ENCODE measurements around the gene LPAR2.

Gene LPAR2

DNA sequence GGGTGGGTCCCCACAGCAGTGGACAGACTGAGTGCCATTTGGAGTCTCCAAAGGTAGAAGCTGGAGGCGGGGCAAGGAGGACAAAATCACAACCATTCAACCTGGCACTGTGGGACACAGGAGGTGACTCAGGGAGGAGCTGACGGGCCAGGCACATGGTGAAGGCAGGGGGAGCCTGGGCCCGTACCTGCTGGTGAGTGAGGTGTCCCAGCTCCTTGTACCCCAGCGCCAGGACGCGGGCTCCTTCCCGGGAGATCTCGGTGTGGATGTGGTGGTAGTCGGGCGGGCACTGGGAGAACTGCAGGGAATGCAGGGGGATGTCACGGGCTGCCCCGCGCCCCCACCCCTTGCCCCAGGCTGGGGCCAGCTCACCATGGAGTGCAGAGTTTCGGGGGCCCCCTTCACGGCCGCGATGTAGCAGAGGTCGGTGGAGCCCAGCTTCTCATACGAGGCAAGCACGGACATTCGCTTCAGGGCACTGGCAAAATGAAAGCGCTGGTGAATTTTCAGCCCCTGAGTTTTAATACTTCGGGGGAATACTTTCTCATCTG is 25.7 kb upstream of the LPAR2 start:
- DNase-seq (ENCODE audit: low spot score), result no peak

DNA sequence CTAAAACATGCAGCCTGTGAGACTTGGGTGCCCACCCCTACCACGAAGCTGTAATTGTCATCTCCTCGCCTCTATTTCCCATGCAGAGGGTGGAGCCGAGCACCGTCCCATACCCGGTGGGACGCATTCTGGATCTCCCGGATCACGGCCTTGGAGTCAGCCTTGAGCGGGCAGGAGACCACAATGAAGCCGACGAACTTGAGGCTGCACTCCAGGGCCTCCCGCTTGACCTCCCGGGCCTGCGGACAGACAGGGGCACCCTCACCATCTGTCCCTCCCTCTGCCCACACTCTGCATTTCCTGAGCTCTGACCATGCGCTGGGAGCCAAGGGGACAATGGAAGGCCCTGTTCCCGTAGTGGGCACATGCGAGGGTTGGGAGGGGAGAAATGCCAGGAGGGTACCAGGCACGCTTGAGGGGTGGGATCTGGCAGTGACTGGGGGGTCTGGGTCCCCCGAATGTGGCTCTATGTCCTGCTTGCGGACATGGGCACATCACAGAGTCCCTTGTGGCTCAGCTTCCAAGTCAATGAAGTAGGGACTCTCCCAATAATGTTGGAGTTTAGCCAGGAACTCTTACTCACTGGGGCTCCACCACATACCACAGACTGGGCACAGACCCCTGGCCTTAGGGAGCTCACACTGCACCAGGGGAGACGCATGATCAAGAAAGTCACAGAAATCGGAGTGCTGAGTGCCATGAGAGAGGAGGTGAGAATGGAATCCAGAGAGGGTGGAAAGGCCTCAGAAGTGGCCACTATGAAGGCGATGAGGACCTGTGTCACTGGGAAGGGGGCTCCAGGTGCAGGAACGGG is 24.7 kb upstream of the LPAR2 start:
- no peak for DNase-seq (ENCODE audit: low spot score)

DNA sequence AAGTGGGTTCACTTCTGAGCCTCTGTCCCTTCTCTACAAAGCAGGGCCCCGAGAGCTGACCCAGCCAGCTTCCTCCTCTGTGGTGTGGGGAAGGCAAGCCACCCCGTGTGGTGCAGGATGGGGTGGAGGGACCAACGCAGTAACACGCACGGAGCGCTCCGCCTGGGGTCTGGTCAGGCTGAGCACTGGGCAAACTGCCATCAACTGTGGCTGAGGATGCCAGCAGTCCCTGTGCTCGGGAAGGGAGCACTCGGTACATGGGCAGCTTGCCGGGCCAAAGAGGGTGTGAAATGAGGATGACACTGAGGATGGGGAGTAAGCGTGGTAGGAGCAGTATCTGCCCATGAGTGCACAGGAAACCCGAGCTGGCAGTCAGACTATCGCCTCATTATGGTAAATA is 23.1 kb upstream of the LPAR2 start:
- no peak for DNase-seq (ENCODE audit: low spot score)

DNA sequence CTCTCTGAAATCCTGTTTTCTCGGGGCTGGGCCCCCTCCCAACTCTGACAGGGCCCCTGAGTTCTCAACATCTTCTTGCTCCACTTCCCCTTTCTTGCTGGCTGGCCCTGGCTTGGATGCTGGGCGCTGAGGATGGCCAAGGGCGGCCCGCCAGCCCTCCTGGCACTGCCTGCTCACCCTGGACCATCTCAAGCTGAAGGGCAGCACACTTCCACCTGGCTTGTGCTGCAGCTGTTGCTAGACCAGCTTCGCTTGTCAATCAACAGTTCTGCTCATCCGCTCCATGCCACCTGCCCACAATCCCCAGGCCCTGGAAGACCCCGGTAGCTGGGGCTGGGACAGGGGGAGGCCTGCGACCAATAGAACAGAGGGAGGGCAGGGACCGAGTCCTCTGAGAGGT is 22.3 kb upstream of the LPAR2 start:
- DNase-seq (ENCODE audit: low spot score), result no peak

DNA sequence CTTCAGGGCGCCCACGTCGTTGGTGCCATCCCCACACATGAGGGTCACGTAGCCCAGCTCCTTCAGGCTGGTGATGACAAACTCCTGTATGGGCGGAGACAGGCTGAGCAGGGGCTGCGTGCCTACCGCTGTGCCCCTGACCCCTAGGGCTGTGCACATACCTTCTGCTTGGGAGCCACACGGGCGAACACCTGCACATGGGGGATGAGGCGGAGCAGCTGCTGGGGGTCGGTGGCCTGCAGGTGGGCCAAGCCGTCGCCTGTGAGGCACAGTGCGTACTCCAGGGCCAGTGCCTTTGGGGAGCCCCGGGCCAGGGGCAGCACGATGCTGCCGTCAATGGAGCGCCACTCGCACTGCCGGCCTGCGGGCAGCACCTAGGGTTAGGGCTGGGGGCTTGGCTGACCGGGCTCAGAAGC is 21.6 kb upstream of the LPAR2 start:
- no peak for DNase-seq (ENCODE audit: low spot score)

DNA sequence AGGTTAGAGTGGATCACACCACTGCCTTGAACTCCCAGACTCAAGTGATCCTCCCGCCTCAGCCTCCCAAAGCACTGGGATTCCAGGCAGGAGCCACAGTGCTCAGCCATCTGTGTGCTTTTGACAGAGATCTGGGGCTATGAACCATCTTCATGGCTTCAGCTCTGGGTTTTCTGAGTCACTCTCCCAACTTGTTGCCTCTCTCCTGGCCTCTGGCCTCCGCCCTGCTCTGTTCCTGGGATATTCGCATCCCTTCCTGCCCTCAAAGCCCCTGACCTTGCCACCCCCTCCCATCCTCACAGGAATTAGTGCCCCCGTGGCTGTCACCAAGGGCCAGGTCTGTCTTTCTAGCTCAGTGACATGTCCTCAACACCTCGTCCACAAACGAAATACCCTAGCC is 21.1 kb upstream of the LPAR2 start:
- DNase-seq (ENCODE audit: low spot score), result no peak

DNA sequence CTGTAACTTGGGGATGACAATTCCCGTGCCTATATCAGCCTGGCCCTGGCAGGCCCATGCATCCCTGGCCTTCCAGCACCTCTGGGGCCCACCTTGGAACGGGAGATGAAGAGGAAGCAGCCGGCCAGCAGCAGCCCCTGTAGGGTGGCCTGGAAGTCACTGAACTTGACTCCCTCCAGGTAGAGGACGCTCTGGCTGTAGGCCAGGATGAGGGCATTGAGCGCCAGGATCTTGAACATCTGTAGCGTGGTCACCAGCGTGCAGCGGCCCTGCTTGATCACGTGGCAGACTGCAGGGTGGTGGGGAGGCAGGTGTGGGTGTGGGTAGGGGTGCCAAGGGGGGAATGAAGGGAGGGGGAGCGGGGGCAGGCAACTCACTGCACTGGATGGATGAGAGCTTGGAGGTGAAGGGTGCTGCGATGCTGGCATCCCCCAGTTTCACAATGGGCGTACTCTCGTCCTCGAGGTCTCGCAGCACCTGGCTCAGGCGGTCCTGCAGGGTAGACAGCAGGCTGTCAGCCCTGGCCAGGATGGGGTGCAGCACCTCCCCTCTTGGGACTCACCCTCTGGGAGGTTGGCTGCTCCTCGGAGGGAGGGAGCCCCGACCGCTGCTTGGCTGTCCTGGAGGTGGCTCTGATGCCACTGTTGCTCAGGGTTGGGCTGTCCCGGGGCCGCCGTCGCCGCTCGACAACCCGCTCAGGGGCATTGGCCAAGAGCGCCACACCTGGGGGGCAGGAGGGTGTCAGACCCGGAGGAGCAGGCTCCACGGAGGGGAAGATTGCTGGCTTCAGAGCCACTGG is 19.2 kb upstream of the LPAR2 start:
- no peak for DNase-seq (ENCODE audit: low spot score)

DNA sequence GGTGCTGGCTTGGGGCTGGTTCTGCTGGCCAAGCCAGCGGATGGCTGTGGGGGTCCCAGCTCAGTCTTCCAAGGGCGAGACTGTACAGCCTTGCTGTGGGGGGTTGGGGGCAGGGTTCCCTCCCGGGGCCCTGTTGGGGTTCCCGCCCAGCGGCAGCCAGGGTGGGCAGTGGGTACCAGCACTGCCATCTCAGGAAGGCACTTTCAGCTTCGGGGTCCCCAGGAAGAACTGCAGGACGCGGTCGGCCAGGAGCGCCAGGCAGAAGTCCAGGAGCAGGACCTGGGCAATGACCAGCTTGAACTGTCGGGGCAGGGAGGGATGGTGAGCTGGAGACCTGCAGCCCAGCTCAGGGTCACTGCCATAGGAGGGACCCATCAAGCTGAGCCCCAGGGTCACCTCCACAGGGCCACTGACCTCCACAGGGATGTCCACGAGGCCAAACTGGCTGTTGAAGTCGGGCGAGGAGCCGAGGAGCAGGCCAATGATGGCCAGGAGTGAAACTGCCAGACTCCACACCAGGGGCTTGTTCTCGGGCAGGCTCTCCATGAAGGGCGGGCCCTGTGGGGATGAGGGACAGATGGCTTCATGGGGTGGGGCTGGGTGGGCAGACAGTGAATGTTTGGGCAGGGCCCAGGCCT is 17.3 kb upstream of the LPAR2 start:
- no peak for DNase-seq (ENCODE audit: low spot score)

DNA sequence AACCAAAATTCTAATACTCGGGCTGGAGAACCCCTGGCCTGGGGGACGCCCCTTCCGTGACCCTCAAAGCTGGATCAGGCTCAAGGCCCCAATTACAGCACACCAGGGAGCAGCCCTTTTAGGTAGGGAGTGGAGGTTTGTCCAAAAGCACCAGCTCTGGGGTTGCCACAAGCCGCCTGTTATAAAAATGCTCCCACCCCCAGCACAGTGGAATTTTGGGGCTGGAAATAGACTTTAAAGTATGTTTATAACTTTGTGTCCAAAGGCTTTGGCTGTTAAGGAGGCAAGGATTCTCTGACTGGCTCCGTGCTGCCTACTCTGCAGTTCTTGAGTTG is 16.0 kb upstream of the LPAR2 start:
- no peak for DNase-seq (ENCODE audit: low spot score)

DNA sequence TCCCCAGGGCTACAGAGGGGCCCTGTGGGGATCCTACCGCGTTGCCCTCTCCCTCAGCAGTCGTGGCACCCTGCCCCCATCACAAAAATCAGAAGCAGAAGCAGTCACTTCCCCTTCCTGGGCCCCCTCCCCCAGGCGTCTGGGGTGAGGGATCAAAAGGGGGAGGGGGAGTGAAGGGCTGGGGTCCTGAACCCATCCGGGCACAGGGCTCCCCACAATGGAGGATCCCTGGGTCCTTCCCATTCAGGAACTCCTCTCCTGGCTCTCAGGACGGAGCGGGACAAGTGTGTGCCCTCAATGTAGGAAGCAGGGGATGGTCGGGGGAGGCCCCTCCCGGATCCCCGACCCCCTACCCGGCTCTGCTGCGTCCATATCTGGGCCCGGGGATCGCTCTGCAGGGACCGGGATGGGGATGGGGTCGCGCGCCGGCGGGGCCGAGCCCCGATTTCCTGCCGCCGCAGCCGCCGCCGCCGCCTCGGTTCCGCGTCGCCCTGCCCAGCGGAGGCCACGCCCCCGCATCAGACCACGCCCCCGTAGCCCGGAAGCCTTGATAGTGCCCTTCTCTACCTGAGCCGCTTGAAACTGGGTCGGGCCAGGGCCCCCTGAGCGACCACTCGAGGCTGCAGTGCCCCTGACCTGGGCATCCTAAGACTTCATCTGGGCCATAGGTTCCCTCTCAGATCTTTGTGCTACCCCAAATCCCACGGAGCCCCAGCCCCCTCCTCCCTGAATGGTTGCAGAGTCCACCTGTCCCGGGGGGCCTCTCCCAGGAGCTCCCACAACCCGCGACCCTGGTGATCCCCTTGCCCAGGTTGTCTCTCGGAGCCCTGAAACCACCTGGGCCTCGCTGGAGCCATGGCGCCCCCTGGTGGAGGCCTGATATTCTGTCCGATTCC is 15.4 kb upstream of the LPAR2 start, which contains the start of gene GMIP:
GMIP (minus strand) TSS at position 500 of the 896 bp plus-strand sequence; CDS start at position 372, 128 bp downstream.
- peak; percentile 96 for DNase-seq (ENCODE audit: low spot score)

DNA sequence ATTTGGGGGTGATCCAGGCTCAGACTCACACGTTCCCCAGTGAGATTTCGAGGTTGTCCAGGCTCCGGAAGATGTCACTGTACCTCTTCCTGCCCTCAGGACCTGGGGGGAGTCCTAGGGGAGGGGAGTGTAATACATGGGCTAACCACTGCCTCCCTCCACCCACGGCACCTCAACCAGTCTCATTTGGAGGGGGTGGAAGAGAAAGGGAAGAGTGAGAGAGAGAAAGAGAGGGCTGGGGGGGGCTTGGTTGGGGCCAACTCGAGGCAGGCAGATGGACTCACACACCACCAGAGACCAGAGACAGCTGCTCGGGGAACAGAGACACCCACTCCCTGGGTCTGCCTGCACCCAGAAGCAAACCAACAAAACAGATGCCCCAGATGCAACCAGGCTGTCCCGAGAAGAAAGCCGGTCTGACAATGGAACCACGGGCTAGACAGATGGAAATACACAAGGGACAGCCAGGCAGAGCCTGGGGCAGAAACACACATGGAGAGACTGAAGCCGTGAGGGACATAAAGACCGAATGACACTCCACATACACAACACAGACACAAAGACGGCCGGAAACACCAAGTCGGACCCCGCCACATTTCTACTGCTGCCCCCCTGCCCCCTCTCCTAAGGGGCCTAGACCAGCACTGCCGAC is 14.6 kb upstream of the LPAR2 start:
- peak; percentile 30 for DNase-seq (ENCODE audit: low spot score)

DNA sequence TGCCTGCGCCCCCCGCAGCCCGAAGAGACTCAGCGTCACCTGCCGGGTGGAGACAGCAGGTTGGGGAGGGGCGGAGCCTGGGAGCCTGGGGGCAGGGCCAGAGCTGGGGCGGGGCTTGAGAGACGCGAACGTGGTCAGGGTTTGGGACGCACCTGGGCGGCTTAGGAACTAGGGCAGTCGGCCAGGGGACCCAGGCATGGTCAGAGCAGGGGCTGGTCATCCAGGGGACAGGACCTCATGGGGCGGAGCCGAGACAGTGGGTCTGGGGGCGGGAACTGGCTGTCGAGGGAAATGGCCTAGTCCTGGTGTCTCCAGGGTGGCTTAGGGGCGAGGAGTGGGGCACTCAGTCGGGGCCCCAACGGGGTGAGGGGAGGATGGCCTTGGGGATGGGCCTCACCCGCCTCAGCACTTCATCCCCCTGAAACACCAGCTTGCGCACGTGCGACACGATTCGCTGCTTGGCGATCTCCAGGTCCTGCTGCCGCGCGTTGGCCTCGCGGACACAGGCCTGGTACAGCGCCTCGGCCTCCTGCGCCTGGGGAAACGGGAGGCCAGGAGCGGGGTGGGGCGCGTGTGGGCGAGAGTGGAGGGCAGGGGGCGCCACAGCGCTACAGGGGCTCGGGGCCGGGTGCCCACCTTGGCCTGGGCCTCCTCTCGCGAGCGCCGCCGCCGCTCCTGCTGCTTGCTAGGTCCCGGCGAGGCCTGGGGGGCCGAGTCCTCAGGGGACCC is 9.7 kb upstream of the LPAR2 start:
- no peak for DNase-seq (ENCODE audit: low spot score)

DNA sequence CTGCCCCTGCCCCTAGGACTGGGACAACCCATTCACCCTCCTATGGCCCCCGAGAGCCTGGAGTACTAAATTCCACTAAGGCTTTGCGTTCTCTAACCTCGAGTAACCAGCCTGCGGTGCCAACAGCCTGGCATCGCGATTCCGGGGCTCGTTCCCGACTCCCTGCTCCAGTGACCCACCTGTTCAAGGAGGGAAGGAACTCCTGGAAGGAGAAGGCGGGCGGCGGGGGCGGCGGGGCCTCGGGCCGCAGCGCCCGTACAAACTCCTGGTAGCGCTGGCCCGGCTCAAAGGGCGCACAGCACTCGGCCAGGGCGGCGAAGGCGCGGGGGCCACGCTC is 9.1 kb upstream of the LPAR2 start:
- DNase-seq (ENCODE audit: low spot score), result no peak

DNA sequence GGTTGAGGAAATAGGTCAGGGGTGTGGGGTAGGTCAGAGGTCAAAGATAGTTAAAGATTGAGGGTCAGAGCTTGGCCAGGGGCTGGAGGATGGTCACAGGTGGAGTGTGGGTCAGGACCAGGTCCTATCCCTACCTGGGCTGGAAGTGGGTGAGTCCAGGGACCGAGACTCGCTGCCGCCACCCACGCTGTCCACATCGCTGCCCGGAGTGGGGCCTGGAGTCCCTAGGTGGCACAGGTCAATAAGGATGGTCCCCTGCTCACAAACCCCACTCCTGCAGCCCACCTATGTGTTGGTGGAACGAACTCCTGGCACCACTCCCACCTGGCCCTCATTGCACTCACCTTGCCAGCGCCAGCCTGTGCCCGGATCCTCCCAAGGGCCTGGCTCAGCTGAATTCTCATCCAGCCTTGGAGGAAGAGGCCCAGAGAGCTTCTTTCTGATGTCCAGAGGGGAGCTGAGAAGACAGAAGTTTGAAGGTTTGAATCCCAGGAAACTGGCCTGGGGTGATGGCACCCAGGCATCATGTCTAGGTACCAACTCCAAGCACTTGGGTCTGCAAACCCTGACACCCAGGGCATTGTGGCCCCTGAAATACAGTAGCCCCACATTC is 8.7 kb upstream of the LPAR2 start:
- DNase-seq (ENCODE audit: low spot score), result no peak

DNA sequence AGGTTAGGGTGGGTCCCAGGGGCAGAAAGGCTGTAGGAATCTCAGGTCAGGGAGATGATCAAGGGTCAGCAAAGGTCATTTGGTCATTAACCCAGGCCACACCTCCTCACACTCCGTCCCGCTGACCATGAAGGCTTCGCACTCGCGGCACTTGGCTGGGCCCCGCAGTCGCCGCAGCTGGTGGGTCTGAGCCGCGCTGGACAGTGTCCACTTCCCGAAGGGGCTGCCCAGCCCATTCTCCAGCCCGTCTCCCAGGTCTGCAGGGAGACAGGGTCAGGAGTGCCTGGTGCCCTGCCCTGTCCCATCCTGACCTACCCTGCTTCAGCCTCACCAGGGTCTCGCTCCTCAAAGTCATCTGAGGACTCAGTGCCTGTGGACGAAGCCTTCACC is 7.3 kb upstream of the LPAR2 start:
- DNase-seq (ENCODE audit: low spot score), result no peak

DNA sequence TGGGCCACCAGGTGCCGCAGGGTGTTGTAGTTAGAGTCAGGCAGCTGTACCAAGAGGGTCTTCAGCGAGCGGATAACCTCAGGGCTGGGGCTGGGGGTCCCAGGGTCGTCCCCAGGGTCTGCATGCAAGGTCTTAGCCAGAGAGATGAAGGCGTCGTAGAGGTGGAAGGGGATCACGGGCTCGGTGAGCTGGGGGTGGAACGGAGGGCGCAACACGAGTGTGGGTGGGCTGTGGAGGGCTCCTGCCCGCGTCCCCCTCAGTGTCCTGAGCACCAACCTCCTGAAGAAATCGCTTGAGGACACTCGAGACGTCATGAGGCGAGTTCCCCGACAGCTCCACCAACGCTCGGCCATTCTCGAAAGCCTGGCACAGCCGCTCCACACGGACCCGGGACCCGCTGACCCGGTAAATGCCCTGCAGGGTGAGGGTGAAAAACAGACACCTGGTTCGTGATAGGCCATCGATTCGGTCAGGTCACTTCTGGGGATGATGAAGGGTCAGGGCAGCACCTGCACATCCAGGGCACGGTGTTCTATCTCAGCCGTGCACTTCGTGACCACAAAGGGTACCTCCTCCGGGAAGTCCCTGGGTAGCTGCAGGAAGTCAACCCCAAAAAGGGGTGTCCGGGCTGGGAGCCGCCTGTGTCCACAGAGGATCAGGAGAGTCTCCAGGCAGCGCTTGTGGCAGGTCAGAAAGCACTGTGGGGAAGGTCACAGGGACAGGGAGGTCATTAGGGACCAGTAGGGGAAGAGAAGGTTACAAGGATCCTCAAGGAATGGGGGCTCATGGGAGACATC is 6.7 kb upstream of the LPAR2 start:
- DNase-seq (ENCODE audit: low spot score), result no peak

DNA sequence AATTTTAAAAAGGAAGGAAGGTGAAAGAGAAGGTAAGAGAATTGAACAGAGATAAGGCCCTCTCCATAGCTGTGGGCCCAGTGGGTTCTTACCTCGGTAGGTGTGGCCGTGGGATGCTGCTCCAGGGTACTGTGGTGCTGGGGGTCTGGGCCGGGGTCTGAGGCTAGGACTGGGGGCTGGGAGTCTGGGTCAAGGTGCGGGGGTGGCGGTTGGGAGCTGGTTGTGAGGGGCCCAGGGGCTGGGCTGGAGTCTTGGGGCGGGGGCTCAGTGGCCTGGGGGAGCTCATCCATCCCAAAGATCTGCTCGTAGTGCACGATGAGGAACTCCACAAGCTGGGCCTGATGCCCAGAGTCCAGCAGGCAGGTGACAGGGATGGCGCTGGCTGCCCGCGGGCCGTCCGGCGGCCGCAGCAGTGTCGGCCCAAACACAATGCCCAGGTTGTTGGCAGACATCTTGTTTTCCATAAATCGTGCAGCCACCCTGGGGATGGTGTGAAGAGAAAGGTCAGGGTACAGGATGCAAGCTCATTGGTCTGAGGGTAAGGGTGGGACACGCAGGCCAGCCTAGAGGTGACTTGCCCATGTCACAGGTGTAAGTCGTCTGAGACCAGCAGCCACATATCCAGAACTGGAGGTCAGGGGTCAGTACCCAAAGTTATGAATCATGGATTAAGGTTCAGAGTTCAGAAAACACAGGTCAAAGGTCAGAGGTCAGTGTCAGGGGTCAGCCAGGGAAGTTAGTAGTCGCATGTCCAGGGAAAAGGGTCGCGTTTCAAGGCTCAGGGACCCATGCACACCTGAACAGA is 5.9 kb upstream of the LPAR2 start:
- no peak for DNase-seq (ENCODE audit: low spot score)

DNA sequence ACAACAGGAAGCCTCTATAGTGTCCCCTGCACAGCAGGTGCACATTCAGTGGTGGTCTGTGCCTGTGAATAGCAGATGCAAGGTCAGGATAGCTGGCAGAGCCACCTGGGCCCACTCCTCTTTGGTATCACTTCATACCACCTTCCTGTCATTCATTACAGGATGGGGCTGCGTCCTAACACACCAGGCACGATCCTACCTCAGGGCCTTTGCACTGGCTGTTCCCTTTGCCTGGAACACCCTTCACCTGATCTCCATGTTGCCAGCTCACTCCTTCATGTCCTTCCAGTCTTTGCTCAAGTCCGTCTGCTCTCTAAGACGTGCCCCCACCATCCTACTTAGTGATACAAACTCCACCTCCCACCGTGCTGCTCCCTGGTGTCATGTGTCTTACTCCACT is 4.6 kb upstream of the LPAR2 start:
- no peak for DNase-seq (ENCODE audit: low spot score)

Measured in germinal center (tissue), 1 donor.